ENCODE measurements around the gene CELF2.

The CELF2 gene

GRCh38 chr10:11017570-11018431, at the start of gene CELF2:
Gene CELF2 (plus strand): TSS chr10:11017872. CDS start chr10:11018090, 218 bp downstream.
- no peak within 1 kb of the TSS for H3K9ac ChIP-seq (ENCODE audit: low read depth, low read length)
- no peak for DNase-seq
- H3K4me3 ChIP-seq (ENCODE audit: low read depth in 1 of 2, low read length in 2 of 2): no peak within 1 kb of the TSS
- no peaks in the 10 kb centered on the region for H3K27me3 ChIP-seq (ENCODE audit: insufficient read depth, low read length, poor library complexity)
- no peaks in the 10 kb centered on the region for H4K20me1 ChIP-seq (ENCODE audit: insufficient read depth, low read length)
- TF ChIP-seq CTCF (IDR thresholded peaks at IDR 0.05; ENCODE audit: borderline replicate concordance, extremely low read depth, low read length, poor library complexity, severe bottlenecking) (no peak), EZH2 (IDR thresholded peaks at IDR 0.05; ENCODE audit: borderline replicate concordance, low read depth, low read length, severe bottlenecking) (no peak)
- no peaks in the 10 kb centered on the region for H3K9me3 ChIP-seq (ENCODE audit: insufficient read depth, low read length, severe bottlenecking)
- H3K79me2 ChIP-seq (ENCODE audit: insufficient read depth, low read length): no peaks in the 10 kb centered on the region
- no peak within 1 kb of the TSS for H2AFZ ChIP-seq (ENCODE audit: low read depth, low read length)
- no peaks in the 10 kb centered on the region for H3K4me1 ChIP-seq (ENCODE audit: insufficient read depth, low read length)
- H3K36me3 ChIP-seq (ENCODE audit: insufficient read depth, low read length): no peaks in the 10 kb centered on the region
- no peak within 1 kb of the TSS for H3K27ac ChIP-seq (ENCODE audit: low read length)
- ATAC-seq (ENCODE audit: insufficient read depth, low read depth): no peak
- no peak within 1 kb of the TSS for H3K4me2 ChIP-seq (ENCODE audit: insufficient read depth, low read length)

GRCh38 chr10:10968257-10968588, 49.4 kb upstream of the CELF2 start:
- Histone ChIP-seq H3K9ac (ENCODE audit: low read depth, low read length) (no peak overlapping the region), H3K4me2 (ENCODE audit: insufficient read depth, low read length) (no peak overlapping the region), H3K9me3 (ENCODE audit: insufficient read depth, low read length, severe bottlenecking) (no peaks in the 10 kb centered on the region), H3K36me3 (ENCODE audit: insufficient read depth, low read length) (no peaks in the 10 kb centered on the region), H3K27ac (ENCODE audit: low read length) (no peak overlapping the region), H2AFZ (ENCODE audit: low read depth, low read length) (no peak overlapping the region), H3K4me3 (ENCODE audit: low read depth in 1 of 2, low read length in 2 of 2) (no peak overlapping the region), H3K4me1 (ENCODE audit: insufficient read depth, low read length) (no peaks in the 10 kb centered on the region), H4K20me1 (ENCODE audit: insufficient read depth, low read length) (no peaks in the 10 kb centered on the region), H3K79me2 (ENCODE audit: insufficient read depth, low read length) (no peaks in the 10 kb centered on the region), H3K27me3 (ENCODE audit: insufficient read depth, low read length, poor library complexity) (no peaks in the 10 kb centered on the region)
- no peak for TF ChIP-seq CTCF (IDR thresholded peaks at IDR 0.05; ENCODE audit: borderline replicate concordance, extremely low read depth, low read length, poor library complexity, severe bottlenecking)
- TF ChIP-seq EZH2 (IDR thresholded peaks at IDR 0.05; ENCODE audit: borderline replicate concordance, low read depth, low read length, severe bottlenecking): no peak
- DNase-seq (no peak), ATAC-seq (ENCODE audit: insufficient read depth, low read depth) (no peak)

GRCh38 chr10:10973310-10973709, 44.4 kb upstream of the CELF2 start:
- Histone ChIP-seq H3K4me3 (ENCODE audit: low read depth in 1 of 2, low read length in 2 of 2) (no peak overlapping the region), H3K4me1 (ENCODE audit: insufficient read depth, low read length) (no peaks in the 10 kb centered on the region), H3K27ac (ENCODE audit: low read length) (no peak overlapping the region), H3K9me3 (ENCODE audit: insufficient read depth, low read length, severe bottlenecking) (no peaks in the 10 kb centered on the region), H3K27me3 (ENCODE audit: insufficient read depth, low read length, poor library complexity) (peaks cover 4% of the 10 kb centered on the region), H3K36me3 (ENCODE audit: insufficient read depth, low read length) (no peaks in the 10 kb centered on the region), H3K9ac (ENCODE audit: low read depth, low read length) (no peak overlapping the region), H3K79me2 (ENCODE audit: insufficient read depth, low read length) (no peaks in the 10 kb centered on the region), H4K20me1 (ENCODE audit: insufficient read depth, low read length) (no peaks in the 10 kb centered on the region), H3K4me2 (ENCODE audit: insufficient read depth, low read length) (no peak overlapping the region), H2AFZ (ENCODE audit: low read depth, low read length) (no peak overlapping the region)
- TF ChIP-seq CTCF (IDR thresholded peaks at IDR 0.05; ENCODE audit: borderline replicate concordance, extremely low read depth, low read length, poor library complexity, severe bottlenecking) (no peak), EZH2 (IDR thresholded peaks at IDR 0.05; ENCODE audit: borderline replicate concordance, low read depth, low read length, severe bottlenecking) (no peak)
- DNase-seq (no peak), ATAC-seq (ENCODE audit: insufficient read depth, low read depth) (no peak)

All from DND-41 (cell line).